ENCODE data around the gene IHH. TPM values are rescaled to one million over a fixed set of nuclear protein-coding genes. Genes with fewer than 3 reads are reported as not detected.

The IHH gene
- total and polyA plus RNA-seq, 9 of the 15 experiments (the other 6 are each of a cell fraction or from before 2014, with no cell fraction given), result 0.07 TPM; not detected in 8

DNA sequence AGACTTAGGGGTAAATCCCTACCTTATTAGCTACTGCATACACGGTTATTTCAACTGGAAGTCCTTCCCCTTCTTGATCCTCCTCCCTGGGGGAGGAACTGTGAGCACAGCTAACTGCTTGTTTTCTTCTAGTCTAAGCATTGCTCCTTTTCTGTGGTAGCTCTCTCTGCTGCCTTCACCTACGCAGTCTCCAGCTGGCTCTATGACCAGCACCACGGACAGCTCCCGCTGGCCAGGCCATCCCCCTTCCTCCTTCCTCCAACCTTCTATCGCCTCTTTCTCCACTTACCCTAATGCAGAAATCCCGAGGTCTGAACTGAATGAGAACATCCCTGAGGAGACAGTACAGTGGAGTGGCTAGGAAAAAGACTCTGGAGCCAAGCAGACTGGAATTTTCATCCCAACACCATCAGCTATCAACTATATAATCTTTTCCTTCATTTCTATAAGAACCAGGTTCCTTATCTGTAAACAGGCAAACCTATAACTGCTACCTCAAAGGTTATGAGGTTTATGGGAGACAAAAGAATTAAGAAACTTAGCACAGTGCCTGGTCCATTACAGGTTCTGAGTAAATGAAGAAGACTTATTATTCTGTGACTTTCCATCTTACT, 14.7 kb downstream of the IHH start (continued):
- TF ChIP-seq KDM2B (CRISPR knock-in tag; IDR thresholded peaks at IDR 0.05) (no peak), HDAC8 (tag; IDR thresholded peaks at IDR 0.05) (no peak), FOXP1 (CRISPR knock-in tag; IDR thresholded peaks at IDR 0.05) (0 out of 2 replicates have a peak, but pooled peaks have one; percentile 36), NFATC3 (IDR thresholded peaks at IDR 0.05) (no peak), RBM25 (IDR thresholded peaks at IDR 0.05; ENCODE audit: low read depth, low read length, severe bottlenecking) (no peak), MLX (CRISPR knock-in tag; conservative IDR thresholded peaks at IDR 0.05) (no peak), SMARCB1 (IDR thresholded peaks at IDR 0.05; ENCODE audit: insufficient read length, low read depth) (no peak), MCM7 (IDR thresholded peaks at IDR 0.05) (no peak), ZNF23 (CRISPR knock-in tag; IDR thresholded peaks at IDR 0.05) (no peak), MYC (IDR thresholded peaks at IDR 0.05; ENCODE audit: low read depth, low read length) (no peak), MYC (CRISPR knock-in tag; IDR thresholded peaks at IDR 0.05; ENCODE audit: borderline replicate concordance, low read depth) (no peak), KAT7 (CRISPR knock-in tag; IDR thresholded peaks at IDR 0.05; ENCODE audit: borderline replicate concordance) (no peak), XRCC5 (IDR thresholded peaks at IDR 0.05; ENCODE audit: low read depth, low read length) (no peak), ZNF436 (CRISPR knock-in tag; IDR thresholded peaks at IDR 0.05) (no peak)
- TF ChIP-seq, protein P1, sequence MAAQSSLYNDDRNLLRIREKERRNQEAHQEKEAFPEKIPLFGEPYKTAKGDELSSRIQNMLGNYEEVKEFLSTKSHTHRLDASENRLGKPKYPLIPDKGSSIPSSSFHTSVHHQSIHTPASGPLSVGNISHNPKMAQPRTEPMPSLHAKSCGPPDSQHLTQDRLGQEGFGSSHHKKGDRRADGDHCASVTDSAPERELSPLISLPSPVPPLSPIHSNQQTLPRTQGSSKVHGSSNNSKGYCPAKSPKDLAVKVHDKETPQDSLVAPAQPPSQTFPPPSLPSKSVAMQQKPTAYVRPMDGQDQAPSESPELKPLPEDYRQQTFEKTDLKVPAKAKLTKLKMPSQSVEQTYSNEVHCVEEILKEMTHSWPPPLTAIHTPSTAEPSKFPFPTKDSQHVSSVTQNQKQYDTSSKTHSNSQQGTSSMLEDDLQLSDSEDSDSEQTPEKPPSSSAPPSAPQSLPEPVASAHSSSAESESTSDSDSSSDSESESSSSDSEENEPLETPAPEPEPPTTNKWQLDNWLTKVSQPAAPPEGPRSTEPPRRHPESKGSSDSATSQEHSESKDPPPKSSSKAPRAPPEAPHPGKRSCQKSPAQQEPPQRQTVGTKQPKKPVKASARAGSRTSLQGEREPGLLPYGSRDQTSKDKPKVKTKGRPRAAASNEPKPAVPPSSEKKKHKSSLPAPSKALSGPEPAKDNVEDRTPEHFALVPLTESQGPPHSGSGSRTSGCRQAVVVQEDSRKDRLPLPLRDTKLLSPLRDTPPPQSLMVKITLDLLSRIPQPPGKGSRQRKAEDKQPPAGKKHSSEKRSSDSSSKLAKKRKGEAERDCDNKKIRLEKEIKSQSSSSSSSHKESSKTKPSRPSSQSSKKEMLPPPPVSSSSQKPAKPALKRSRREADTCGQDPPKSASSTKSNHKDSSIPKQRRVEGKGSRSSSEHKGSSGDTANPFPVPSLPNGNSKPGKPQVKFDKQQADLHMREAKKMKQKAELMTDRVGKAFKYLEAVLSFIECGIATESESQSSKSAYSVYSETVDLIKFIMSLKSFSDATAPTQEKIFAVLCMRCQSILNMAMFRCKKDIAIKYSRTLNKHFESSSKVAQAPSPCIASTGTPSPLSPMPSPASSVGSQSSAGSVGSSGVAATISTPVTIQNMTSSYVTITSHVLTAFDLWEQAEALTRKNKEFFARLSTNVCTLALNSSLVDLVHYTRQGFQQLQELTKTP (IDR thresholded peaks at IDR 0.05; ENCODE audit: low read depth in 1 of 2, partially characterized antibody in 2 of 2), result peak in 1 of 2 experiments; percentile 82
- TF ChIP-seq, protein P2, sequence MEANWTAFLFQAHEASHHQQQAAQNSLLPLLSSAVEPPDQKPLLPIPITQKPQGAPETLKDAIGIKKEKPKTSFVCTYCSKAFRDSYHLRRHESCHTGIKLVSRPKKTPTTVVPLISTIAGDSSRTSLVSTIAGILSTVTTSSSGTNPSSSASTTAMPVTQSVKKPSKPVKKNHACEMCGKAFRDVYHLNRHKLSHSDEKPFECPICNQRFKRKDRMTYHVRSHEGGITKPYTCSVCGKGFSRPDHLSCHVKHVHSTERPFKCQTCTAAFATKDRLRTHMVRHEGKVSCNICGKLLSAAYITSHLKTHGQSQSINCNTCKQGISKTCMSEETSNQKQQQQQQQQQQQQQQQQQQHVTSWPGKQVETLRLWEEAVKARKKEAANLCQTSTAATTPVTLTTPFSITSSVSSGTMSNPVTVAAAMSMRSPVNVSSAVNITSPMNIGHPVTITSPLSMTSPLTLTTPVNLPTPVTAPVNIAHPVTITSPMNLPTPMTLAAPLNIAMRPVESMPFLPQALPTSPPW (CRISPR knock-in tag; IDR thresholded peaks at IDR 0.05), result no peak
- TF ChIP-seq, protein P3, sequence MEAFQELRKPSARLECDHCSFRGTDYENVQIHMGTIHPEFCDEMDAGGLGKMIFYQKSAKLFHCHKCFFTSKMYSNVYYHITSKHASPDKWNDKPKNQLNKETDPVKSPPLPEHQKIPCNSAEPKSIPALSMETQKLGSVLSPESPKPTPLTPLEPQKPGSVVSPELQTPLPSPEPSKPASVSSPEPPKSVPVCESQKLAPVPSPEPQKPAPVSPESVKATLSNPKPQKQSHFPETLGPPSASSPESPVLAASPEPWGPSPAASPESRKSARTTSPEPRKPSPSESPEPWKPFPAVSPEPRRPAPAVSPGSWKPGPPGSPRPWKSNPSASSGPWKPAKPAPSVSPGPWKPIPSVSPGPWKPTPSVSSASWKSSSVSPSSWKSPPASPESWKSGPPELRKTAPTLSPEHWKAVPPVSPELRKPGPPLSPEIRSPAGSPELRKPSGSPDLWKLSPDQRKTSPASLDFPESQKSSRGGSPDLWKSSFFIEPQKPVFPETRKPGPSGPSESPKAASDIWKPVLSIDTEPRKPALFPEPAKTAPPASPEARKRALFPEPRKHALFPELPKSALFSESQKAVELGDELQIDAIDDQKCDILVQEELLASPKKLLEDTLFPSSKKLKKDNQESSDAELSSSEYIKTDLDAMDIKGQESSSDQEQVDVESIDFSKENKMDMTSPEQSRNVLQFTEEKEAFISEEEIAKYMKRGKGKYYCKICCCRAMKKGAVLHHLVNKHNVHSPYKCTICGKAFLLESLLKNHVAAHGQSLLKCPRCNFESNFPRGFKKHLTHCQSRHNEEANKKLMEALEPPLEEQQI (IDR thresholded peaks at IDR 0.05), result 0 out of 2 replicates have a peak, but pooled peaks have one; percentile 22
